Subcutaneous abdominal adipose tissue (tissue), 5 donors: Measurements from ENCODE around the gene GAB4.
A peak's percentile ranks its signal among the peaks of the same experiment; 100 is the strongest.

Source experiments
- H3K27ac ChIP-seq: one replicate; pipeline ENCODE4 v1.7.0; 2013; ENCODE audit warnings: low read depth, mild to moderate bottlenecking, inconsistent platforms, low read length, moderate library complexity
- H3K27me3 ChIP-seq, 5 donors: one replicate each; pipeline ENCODE4 v1.7.0; 2013; ENCODE audit warnings: low read length in 5 of 5, inconsistent platforms in 1 of 5; ENCODE audit not compliant: control insufficient read depth in 5 of 5, insufficient read depth in 4 of 5
- H3K36me3 ChIP-seq, 5 donors: one replicate each; pipeline ENCODE4 v1.7.0; 2013; ENCODE audit warnings: low read length in 5 of 5; ENCODE audit not compliant: control insufficient read depth in 5 of 5, insufficient read depth in 5 of 5
- H3K4me1 ChIP-seq, 5 donors: one replicate each; pipeline ENCODE4 v1.7.0; 2013; ENCODE audit warnings: low read length in 5 of 5, mild to moderate bottlenecking in 3 of 5, moderate library complexity in 1 of 5; ENCODE audit not compliant: control insufficient read depth in 5 of 5, insufficient read depth in 5 of 5
- H3K4me3 ChIP-seq, 5 donors: one replicate each; pipeline ENCODE4 v1.7.0; 2013; ENCODE audit warnings: low read length in 5 of 5, low read depth in 1 of 5
- H3K9ac ChIP-seq, 5 donors: one replicate each; pipeline ENCODE4 v1.7.0; 2013; ENCODE audit warnings: low read length in 5 of 5, mild to moderate bottlenecking in 4 of 5, moderate library complexity in 3 of 5
- H3K9me3 ChIP-seq, 5 donors: one replicate each; pipeline ENCODE4 v1.7.0; 2013; ENCODE audit warnings: low read length in 5 of 5; ENCODE audit not compliant: control insufficient read depth in 5 of 5
- donor health status: healthy.
- donor health status: healthy.
- donor health status: healthy.
- donor health status: healthy.
- donor health status: healthy.

The GAB4 gene

DNA sequence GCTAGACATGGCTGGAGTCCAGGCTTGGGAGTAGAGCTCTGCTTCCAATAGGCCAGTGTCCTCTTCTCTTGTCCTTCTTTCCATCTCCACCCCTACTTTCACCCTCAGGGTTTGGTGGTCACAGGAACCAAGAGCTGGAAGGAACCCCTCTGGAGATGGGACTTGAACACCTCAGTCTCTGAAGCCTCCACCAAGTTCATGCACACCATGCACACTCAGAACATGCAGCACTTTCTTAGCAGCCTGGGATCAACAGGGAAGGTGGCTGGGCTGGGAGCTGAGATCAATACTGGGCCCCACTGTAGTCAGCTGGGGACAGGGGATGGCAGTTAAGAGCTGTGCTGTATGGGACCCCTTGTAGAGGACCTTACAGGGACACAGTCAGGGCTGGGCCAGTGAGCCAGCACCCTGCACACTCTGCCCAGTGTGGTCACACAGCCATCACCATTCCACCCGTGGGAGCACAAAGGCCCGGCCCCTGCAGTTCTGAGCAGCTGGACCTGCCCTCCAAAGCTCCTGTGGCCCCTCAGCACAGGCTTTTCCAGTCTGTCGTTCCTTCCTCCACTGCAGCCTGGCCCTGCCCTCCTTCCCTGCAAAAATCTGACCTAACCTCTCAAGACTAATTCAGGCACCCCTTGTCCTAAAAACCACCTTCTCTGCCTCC is 47.7 kb downstream of the GAB4 start:
- Histone ChIP-seq H3K4me3 (no peak overlapping the region), H3K27ac (no peak overlapping the region), H3K9me3 (no peaks in the 10 kb centered on the region), H3K4me1 (peaks cover 0 to 11% (median 9%) of the 10 kb centered on the region in 5 donors), H3K9ac (no peak overlapping the region), H3K27me3 (peaks cover 0 to 3% (median 0%) of the 10 kb centered on the region in 5 donors), H3K36me3 (no peaks in the 10 kb centered on the region)

GRCh38 chr22:16959345-16959930 is 48.6 kb downstream of the GAB4 start:
- H3K4me3 ChIP-seq, result no peak overlapping the region
- no peaks in the 10 kb centered on the region for H3K36me3 ChIP-seq
- H3K9ac ChIP-seq, result no peak overlapping the region
- H3K4me1 ChIP-seq, result peaks cover 0 to 20% (median 15%) of the 10 kb centered on the region in 5 donors
- H3K27me3 ChIP-seq, result peaks cover 0 to 3% (median 0%) of the 10 kb centered on the region in 5 donors
- H3K9me3 ChIP-seq, result no peaks in the 10 kb centered on the region
- H3K27ac ChIP-seq, result no peak overlapping the region

- Histone ChIP-seq H3K27ac (no peak overlapping the region), H3K9ac (no peak overlapping the region), H3K27me3 (peaks cover 0 to 3% (median 0%) of the 10 kb centered on the region in 5 donors), H3K9me3 (no peaks in the 10 kb centered on the region), H3K36me3 (no peaks in the 10 kb centered on the region), H3K4me1 (peaks cover 0 to 26% (median 15%) of the 10 kb centered on the region in 5 donors), H3K4me3 (no peak overlapping the region)
These were observed 49.5 kb downstream of the GAB4 start for GRCh38 chr22:16958475-16958874.

DNA sequence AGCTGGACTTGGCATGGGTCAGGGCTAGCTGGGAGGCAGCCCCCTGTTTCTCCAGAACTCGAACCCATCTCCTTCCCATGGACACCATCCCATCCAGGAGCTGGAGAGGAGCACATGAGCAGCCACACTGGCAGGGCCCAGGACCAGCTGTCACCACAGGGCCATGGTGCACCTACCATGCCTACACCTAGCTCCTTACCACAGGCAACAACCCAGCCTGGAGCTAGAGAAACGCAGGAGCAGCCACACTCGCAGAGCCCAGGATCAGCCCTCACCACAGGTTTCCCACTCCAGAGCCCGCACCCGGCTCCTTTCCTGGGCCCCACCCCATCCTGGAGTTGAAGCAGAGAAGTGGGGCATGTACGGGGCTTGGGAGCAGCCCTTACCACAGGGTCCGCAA is 50.2 kb downstream of the GAB4 start:
- no peak overlapping the region for H3K27ac ChIP-seq
- H3K27me3 ChIP-seq, result no peaks in the 10 kb centered on the region
- no peaks in the 10 kb centered on the region for H3K9me3 ChIP-seq
- no peak overlapping the region for H3K9ac ChIP-seq
- no peak overlapping the region for H3K4me3 ChIP-seq
- H3K4me1 ChIP-seq, result peaks cover 0 to 26% (median 15%) of the 10 kb centered on the region in 5 donors
- no peaks in the 10 kb centered on the region for H3K36me3 ChIP-seq

- peaks cover 0 to 26% (median 15%) of the 10 kb centered on the region in 5 donors for H3K4me1 ChIP-seq
- H3K9me3 ChIP-seq, result no peaks in the 10 kb centered on the region
- H3K36me3 ChIP-seq, result no peaks in the 10 kb centered on the region
- no peak overlapping the region for H3K4me3 ChIP-seq
- no peak overlapping the region for H3K27ac ChIP-seq
- peak overlapping the region in 1 of 5 donors; percentile 31 for H3K9ac ChIP-seq
- H3K27me3 ChIP-seq, result no peaks in the 10 kb centered on the region
These were observed 51.7 kb downstream of the GAB4 start for GRCh38 chr22:16956290-16956689.

- Histone ChIP-seq H3K27ac (no peak overlapping the region), H3K36me3 (no peaks in the 10 kb centered on the region), H3K27me3 (no peaks in the 10 kb centered on the region), H3K4me3 (no peak overlapping the region), H3K9me3 (no peaks in the 10 kb centered on the region), H3K9ac (peak overlapping the region in 1 of 5 donors; percentile 31), H3K4me1 (peaks cover 0 to 26% (median 15%) of the 10 kb centered on the region in 5 donors)
These were observed 52.3 kb downstream of the GAB4 start for GRCh38 chr22:16955678-16956210.

GRCh38 chr22:16955081-16955480 is 52.9 kb downstream of the GAB4 start:
- no peaks in the 10 kb centered on the region for H3K27me3 ChIP-seq
- peaks cover 0 to 26% (median 15%) of the 10 kb centered on the region in 5 donors for H3K4me1 ChIP-seq
- no peak overlapping the region for H3K9ac ChIP-seq
- H3K27ac ChIP-seq, result no peak overlapping the region
- H3K36me3 ChIP-seq, result no peaks in the 10 kb centered on the region
- no peaks in the 10 kb centered on the region for H3K9me3 ChIP-seq
- H3K4me3 ChIP-seq, result no peak overlapping the region

GRCh38 chr22:16954060-16954403 is 54.0 kb downstream of the GAB4 start:
- Histone ChIP-seq H3K27ac (no peak overlapping the region), H3K9ac (no peak overlapping the region), H3K9me3 (no peaks in the 10 kb centered on the region), H3K4me3 (no peak overlapping the region), H3K4me1 (peaks cover 0 to 30% (median 23%) of the 10 kb centered on the region in 5 donors), H3K27me3 (no peaks in the 10 kb centered on the region), H3K36me3 (no peaks in the 10 kb centered on the region)

GRCh38 chr22:16953206-16954059 is 54.6 kb downstream of the GAB4 start:
- H3K27ac ChIP-seq, result no peak overlapping the region
- no peaks in the 10 kb centered on the region for H3K27me3 ChIP-seq
- H3K9me3 ChIP-seq, result no peaks in the 10 kb centered on the region
- no peak overlapping the region for H3K9ac ChIP-seq
- peaks cover 0 to 33% (median 24%) of the 10 kb centered on the region in 5 donors for H3K4me1 ChIP-seq
- no peak overlapping the region for H3K4me3 ChIP-seq
- H3K36me3 ChIP-seq, result no peaks in the 10 kb centered on the region

- no peaks in the 10 kb centered on the region for H3K36me3 ChIP-seq
- no peak overlapping the region for H3K9ac ChIP-seq
- peaks cover 0 to 20% (median 18%) of the 10 kb centered on the region in 5 donors for H3K4me1 ChIP-seq
- H3K9me3 ChIP-seq, result no peaks in the 10 kb centered on the region
- no peaks in the 10 kb centered on the region for H3K27me3 ChIP-seq
- no peak overlapping the region for H3K4me3 ChIP-seq
- H3K27ac ChIP-seq, result peak overlapping the region; percentile 82
These were observed 58.5 kb downstream of the GAB4 start for GRCh38 chr22:16949561-16949960.
